ENCODE measurements around the gene MTUS2. TPM values are rescaled to one million over a fixed set of nuclear protein-coding genes. Genes with fewer than 3 reads are reported as not detected.

The MTUS2 gene
- total and polyA plus RNA-seq, 2 donors (not counting 3 experiments of a cell fraction or from before 2014, with no cell fraction given): not detected

DNA sequence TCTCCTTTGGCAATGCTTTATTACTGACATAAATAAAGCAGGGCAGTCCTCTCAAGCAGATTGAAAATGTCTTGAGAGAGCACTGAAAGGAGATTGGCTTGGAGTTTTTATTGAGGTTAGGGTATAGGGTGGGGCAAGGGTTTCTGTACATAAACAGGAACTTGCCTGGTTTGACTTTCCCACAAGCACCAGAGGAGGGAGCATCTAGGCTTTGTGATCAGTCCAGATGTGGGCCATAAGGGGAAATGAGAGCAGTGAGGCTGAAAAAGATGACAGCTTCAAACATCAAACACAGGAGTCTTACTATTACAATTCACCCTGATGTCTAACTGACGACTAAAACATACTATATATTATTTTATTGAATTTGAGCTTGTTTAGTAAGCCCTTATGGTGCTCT, 260.9 kb downstream of the MTUS2 start:
- H3K9me3 ChIP-seq (replicated peaks; ENCODE audit: control insufficient read depth, insufficient read depth, low read length): peaks cover 5% of the 10 kb centered on the region
- no peak overlapping the region for H3K9ac ChIP-seq (replicated peaks; ENCODE audit: extremely low read depth, insufficient read depth, low read length)
- ChIA-PET CTCF (no interaction called here), POLR2A (no interaction called here)
- no peaks in the 10 kb centered on the region for H4K20me1 ChIP-seq (replicated peaks; ENCODE audit: control insufficient read depth, extremely low read depth, insufficient read depth, low read length)
- FAIRE-seq (no peak), DNase-seq (ENCODE audit: low read depth, low spot score) (no peak)
- H2AFZ ChIP-seq (ENCODE audit: low read depth, low read length): no peak overlapping the region
- H3K27me3 ChIP-seq (ENCODE audit: control insufficient read depth in 2 of 2, insufficient read depth in 2 of 2, low read length in 2 of 2): no peaks in the 10 kb centered on the region
- no peak overlapping the region for H3K27ac ChIP-seq (ENCODE audit: insufficient read depth, low read depth, low read length)
- no peak overlapping the region for H3K4me2 ChIP-seq (ENCODE audit: insufficient read depth, low read length)
- H3K9me1 ChIP-seq (replicated peaks; ENCODE audit: control insufficient read depth, extremely low read depth, insufficient read depth, low read length): no peaks in the 10 kb centered on the region
- intact Hi-C loops (cut with micrococcal nuclease) (no loop called here), dilution Hi-C loops (cut with MboI; ENCODE audit: extremely low pct_ligation_motif_present, low sequenced_read_pairs) (no loop called here)
- no TSS peak for BruUV-seq (replicated peaks)
- TF ChIP-seq MYC (IDR thresholded peaks at IDR 0.05; ENCODE audit: low read depth, low read length) (no peak), POLR2AphosphoS5 (IDR thresholded peaks at IDR 0.05; ENCODE audit: insufficient read depth, low read depth, low read length) (no peak), FOS (IDR thresholded peaks at IDR 0.05; ENCODE audit: borderline replicate concordance, insufficient read depth, low read length) (no peak)
- TF ChIP-seq, protein P1, sequence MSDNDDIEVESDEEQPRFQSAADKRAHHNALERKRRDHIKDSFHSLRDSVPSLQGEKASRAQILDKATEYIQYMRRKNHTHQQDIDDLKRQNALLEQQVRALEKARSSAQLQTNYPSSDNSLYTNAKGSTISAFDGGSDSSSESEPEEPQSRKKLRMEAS (IDR thresholded peaks at IDR 0.05; ENCODE audit: insufficient read depth, insufficient read length): no peak
- no peak overlapping the region for H3K4me3 ChIP-seq (replicated peaks in 1 of 3; ENCODE audit: insufficient read depth in 1 of 3, low read depth in 1 of 3, low read length in 3 of 3)
- no peaks in the 10 kb centered on the region for H3K4me1 ChIP-seq (ENCODE audit: control insufficient read depth, extremely low read depth, insufficient read depth, low read length)
- H3K79me2 ChIP-seq (ENCODE audit: control insufficient read depth, insufficient read depth, low read length): no peaks in the 10 kb centered on the region
- H3K36me3 ChIP-seq (ENCODE audit: control insufficient read depth in 2 of 2, extremely low read depth in 1 of 2, insufficient read depth in 2 of 2, low read length in 2 of 2): no peaks in the 10 kb centered on the region

DNA sequence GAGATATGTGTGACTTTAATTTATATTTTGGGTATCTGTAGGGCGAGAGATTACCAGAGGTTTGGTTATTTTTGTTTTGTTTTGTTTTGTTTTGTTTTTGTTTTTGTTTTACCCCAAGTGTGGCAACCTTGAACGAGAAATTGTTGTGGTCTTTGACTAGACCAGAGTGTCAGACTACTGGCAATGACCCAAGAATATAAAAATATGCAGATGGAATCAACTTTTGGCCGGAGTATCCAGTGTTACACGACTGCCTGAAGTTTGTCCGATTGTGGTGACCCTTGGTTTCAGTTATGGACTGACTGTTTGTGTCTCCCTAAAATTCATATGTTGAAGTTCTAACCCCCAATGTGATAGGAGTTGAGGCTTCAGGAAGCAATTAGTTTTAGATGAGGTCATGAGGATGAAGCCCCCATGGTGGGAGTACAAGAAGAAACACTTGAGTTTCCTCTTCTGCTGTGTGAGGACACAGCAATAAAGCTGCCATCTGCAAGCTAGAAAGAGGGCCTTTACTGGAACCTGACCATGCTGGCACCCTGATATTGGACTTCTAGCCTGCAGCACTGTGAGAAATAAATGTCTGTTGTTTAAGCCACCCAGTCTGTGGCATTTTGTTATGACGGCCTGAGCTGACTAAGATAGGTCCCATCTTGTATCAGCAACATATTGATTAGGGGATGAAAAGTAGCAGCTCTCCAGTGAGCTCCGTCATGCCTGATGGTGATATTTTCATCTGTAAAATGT, 261.7 kb downstream of the MTUS2 start:
- Histone ChIP-seq H3K4me1 (ENCODE audit: control insufficient read depth, extremely low read depth, insufficient read depth, low read length) (no peaks in the 10 kb centered on the region), H3K4me2 (ENCODE audit: insufficient read depth, low read length) (no peak overlapping the region), H2AFZ (ENCODE audit: low read depth, low read length) (no peak overlapping the region), H3K9ac (replicated peaks; ENCODE audit: extremely low read depth, insufficient read depth, low read length) (no peak overlapping the region), H4K20me1 (replicated peaks; ENCODE audit: control insufficient read depth, extremely low read depth, insufficient read depth, low read length) (no peaks in the 10 kb centered on the region), H3K9me3 (replicated peaks; ENCODE audit: control insufficient read depth, insufficient read depth, low read length) (peaks cover 5% of the 10 kb centered on the region), H3K27me3 (ENCODE audit: control insufficient read depth in 2 of 2, insufficient read depth in 2 of 2, low read length in 2 of 2) (no peaks in the 10 kb centered on the region), H3K79me2 (ENCODE audit: control insufficient read depth, insufficient read depth, low read length) (no peaks in the 10 kb centered on the region), H3K9me1 (replicated peaks; ENCODE audit: control insufficient read depth, extremely low read depth, insufficient read depth, low read length) (no peaks in the 10 kb centered on the region), H3K27ac (ENCODE audit: insufficient read depth, low read depth, low read length) (no peak overlapping the region), H3K4me3 (replicated peaks in 1 of 3; ENCODE audit: insufficient read depth in 1 of 3, low read depth in 1 of 3, low read length in 3 of 3) (no peak overlapping the region), H3K36me3 (ENCODE audit: control insufficient read depth in 2 of 2, extremely low read depth in 1 of 2, insufficient read depth in 2 of 2, low read length in 2 of 2) (no peaks in the 10 kb centered on the region)
- no TSS peak for BruUV-seq (replicated peaks)
- CTCF ChIA-PET: no interaction called here
- FAIRE-seq (no peak), DNase-seq (ENCODE audit: low read depth, low spot score) (no peak)
- POLR2A ChIA-PET: no interaction called here
- no peak for TF ChIP-seq POLR2A (IDR thresholded peaks at IDR 0.05; ENCODE audit: low read depth, low read length)
- TF ChIP-seq POLR2AphosphoS5 (IDR thresholded peaks at IDR 0.05; ENCODE audit: insufficient read depth, low read depth, low read length): no peak
- no peak for TF ChIP-seq JUN (IDR thresholded peaks at IDR 0.05; ENCODE audit: borderline replicate concordance, insufficient read depth, insufficient read length, low read depth)
- TF ChIP-seq FOS (IDR thresholded peaks at IDR 0.05; ENCODE audit: borderline replicate concordance, insufficient read depth, low read length): no peak
- intact Hi-C loops (cut with micrococcal nuclease): no loop called here
- dilution Hi-C loops (cut with MboI; ENCODE audit: extremely low pct_ligation_motif_present, low sequenced_read_pairs): no loop called here
